Hepatocyte (in vitro differentiated cells): ENCODE results near the gene FRMD4B.

Source experiments
- CTCF ChIP-seq: fragments of 200-600 bp; sonication (generic); IDR thresholded peaks from 2 replicates; pipeline ENCODE4 v1.5.1; 2016; ENCODE audit warnings: antibody characterized with exemption, mild to moderate bottlenecking; ENCODE audit not compliant: poor library complexity
- EZH2 ChIP-seq: fragments of 200-600 bp; sonication (generic); IDR thresholded peaks from 2 replicates; pipeline ENCODE4 v1.6.1; 2016; ENCODE audit warnings: antibody characterized with exemption, mild to moderate bottlenecking, borderline replicate concordance
- EZH2phosphoT487 ChIP-seq: fragments of 200-600 bp; sonication (generic); IDR thresholded peaks from one replicate; pipeline ENCODE4 v1.6.1; 2018; ENCODE audit warnings: antibody characterized with exemption, mild to moderate bottlenecking, low read depth, moderate library complexity; ENCODE audit not compliant: unreplicated experiment, severe bottlenecking

- TF ChIP-seq CTCF: no peak
- TF ChIP-seq EZH2: no peak
- no peak for TF ChIP-seq EZH2phosphoT487
Measured at GRCh38 chr3:69266585-69266984, 119.3 kb downstream of the FRMD4B start.
